Kidney (tissue), 14 donors: ENCODE results near the gene TECTA. TPM values are rescaled to one million over a fixed set of nuclear protein-coding genes. Genes with fewer than 3 reads are reported as not detected.

ENCODE experiments used
- DNase-seq, 5 donors: peaks; one replicate each; pipeline ENCODE4 v3.0.0-alpha.2; 2013 to 2020
- FAIRE-seq: peaks from 2 replicates; lab custom pipeline; 2012; peaks lifted over from hg19 to GRCh38; lab: Jason Lieb, UNC
- H3K27ac ChIP-seq, 2 donors: one replicate each; pipeline ENCODE4 v1.7.0; 2013; ENCODE audit warnings: low read depth in 2 of 2, low read length in 2 of 2, inconsistent platforms in 1 of 2
- H3K27me3 ChIP-seq: one replicate; pipeline ENCODE4 v1.7.1; 2013; ENCODE audit warnings: low read length, inconsistent platforms; ENCODE audit not compliant: control insufficient read depth, insufficient read depth
- H3K36me3 ChIP-seq, 3 donors: one replicate each; pipeline versions ENCODE4 v1.7.0 to v1.7.1; 2013; ENCODE audit warnings: low read length in 3 of 3, control low read depth in 1 of 3, inconsistent platforms in 1 of 3; ENCODE audit not compliant: insufficient read depth in 3 of 3, control insufficient read depth in 2 of 3
- H3K4me1 ChIP-seq, 3 donors: one replicate each; pipeline versions ENCODE4 v1.7.0 to v1.7.1; 2013; ENCODE audit warnings: low read length in 3 of 3, inconsistent platforms in 1 of 3, low read depth in 1 of 3; ENCODE audit not compliant: control insufficient read depth in 2 of 3, insufficient read depth in 2 of 3
- H3K4me3 ChIP-seq, 3 donors: one replicate each; pipeline versions ENCODE4 v1.7.0 to v1.8.1; 2013; ENCODE audit warnings: low read length in 3 of 3, control low read depth in 1 of 3, inconsistent platforms in 1 of 3
- H3K9ac ChIP-seq, 3 donors: one replicate each; pipeline versions ENCODE4 v1.7.0 to v1.7.1; 2013; ENCODE audit warnings: low read length in 3 of 3, control low read depth in 1 of 3, inconsistent platforms in 1 of 3
- H3K9me3 ChIP-seq, 3 donors: one replicate each; pipeline versions ENCODE4 v1.7.0 to v1.7.1; 2013; ENCODE audit warnings: low read length in 3 of 3, control low read depth in 1 of 3, inconsistent platforms in 1 of 3; ENCODE audit not compliant: control insufficient read depth in 2 of 3, insufficient read depth in 1 of 3
- CTCF ChIP-seq: IDR thresholded peaks from 3 replicates; pipeline ENCODE4 v1.5.1; 2012; ENCODE audit warnings: mild to moderate bottlenecking, moderate library complexity, borderline replicate concordance; ENCODE audit not compliant: insufficient read depth; ENCODE audit errors: extremely low read depth
- intact Hi-C: fragments of 100-400 bp; cut with DNase I; formaldehyde crosslinking; loops from one replicate; pipeline ENCODE4 v1.11.1; 2022
- polyA plus RNA-seq: library from polyadenylated mRNA; stranded (reverse); fragments of 350-450 nt; fragmentation: Illumina TruSeq; extraction: RNeasy Lipid Tissue Mini Kit (QIAGEN cat#74804); gene quantifications from one replicate; pipeline ENCODE4 v1.2.3, GENCODE V29; 2014; ENCODE audit warnings: low read depth, low replicate concordance; ENCODE audit not compliant: insufficient read depth
- total RNA-seq: library from RNA; stranded (reverse); fragmentation: NEBNext Ultra II Directional; extraction: Animal tissue kit (Norgen Biotek cat#: 25700); gene quantifications from one replicate; pipeline ENCODE4 v1.2.1, GENCODE V29; 2021
- donor health status: control.
- donor health status: control.
- donor health status: control.
- donor health status: control.
- donor health status: control.
- donor health status: DM: yes; HTN: yes; CAD: no.
- donor health status: Normal renal cell carcinoma (clear cell type).

The TECTA gene
- total and polyA plus RNA-seq, 2 donors from 2014 or later = 0.54 to 1.2 TPM

GRCh38 chr11:121152764-121153163 lies 51.7 kb downstream of the TECTA start:
- no peak for DNase-seq
- intact Hi-C loops = no loop called here
- Histone ChIP-seq H3K36me3 (no peaks in the 10 kb centered on the region), H3K9me3 (no peaks in the 10 kb centered on the region), H3K27me3 (no peaks in the 10 kb centered on the region), H3K27ac (no peak overlapping the region), H3K4me1 (no peaks in the 10 kb centered on the region), H3K4me3 (no peak overlapping the region), H3K9ac (no peak overlapping the region)
- no peak for TF ChIP-seq CTCF
- no peak for FAIRE-seq

- H3K4me3 ChIP-seq = no peak overlapping the region
- no peak for TF ChIP-seq CTCF
- no peaks in the 10 kb centered on the region for H3K36me3 ChIP-seq
- no peaks in the 10 kb centered on the region for H3K27me3 ChIP-seq
- no peak overlapping the region for H3K27ac ChIP-seq
- H3K9ac ChIP-seq = no peak overlapping the region
- no peak for DNase-seq
- H3K9me3 ChIP-seq = no peaks in the 10 kb centered on the region
- H3K4me1 ChIP-seq = no peaks in the 10 kb centered on the region
- FAIRE-seq = no peak
- intact Hi-C loops = no loop called here
Observed at GRCh38 chr11:121153472-121153871, 52.4 kb downstream of the TECTA start.

- no peaks in the 10 kb centered on the region for H3K9me3 ChIP-seq
- no peaks in the 10 kb centered on the region for H3K36me3 ChIP-seq
- TF ChIP-seq CTCF = no peak
- no peaks in the 10 kb centered on the region for H3K4me1 ChIP-seq
- intact Hi-C loops = no loop called here
- no peak overlapping the region for H3K27ac ChIP-seq
- H3K27me3 ChIP-seq = no peaks in the 10 kb centered on the region
- FAIRE-seq (no peak), DNase-seq (no peak)
- H3K9ac ChIP-seq = no peak overlapping the region
- H3K4me3 ChIP-seq = no peak overlapping the region
Observed at GRCh38 chr11:121154486-121155314, 53.7 kb downstream of the TECTA start.
